Inflammatory macrophage treated with lipopolysaccharide for 4 hours (primary cell): ENCODE results near the gene RPL11.

Source experiments
- DNase-seq: peaks from one replicate; pipeline ENCODE4 v3.0.0-alpha.2; 2020

RPL11 gene

DNA sequence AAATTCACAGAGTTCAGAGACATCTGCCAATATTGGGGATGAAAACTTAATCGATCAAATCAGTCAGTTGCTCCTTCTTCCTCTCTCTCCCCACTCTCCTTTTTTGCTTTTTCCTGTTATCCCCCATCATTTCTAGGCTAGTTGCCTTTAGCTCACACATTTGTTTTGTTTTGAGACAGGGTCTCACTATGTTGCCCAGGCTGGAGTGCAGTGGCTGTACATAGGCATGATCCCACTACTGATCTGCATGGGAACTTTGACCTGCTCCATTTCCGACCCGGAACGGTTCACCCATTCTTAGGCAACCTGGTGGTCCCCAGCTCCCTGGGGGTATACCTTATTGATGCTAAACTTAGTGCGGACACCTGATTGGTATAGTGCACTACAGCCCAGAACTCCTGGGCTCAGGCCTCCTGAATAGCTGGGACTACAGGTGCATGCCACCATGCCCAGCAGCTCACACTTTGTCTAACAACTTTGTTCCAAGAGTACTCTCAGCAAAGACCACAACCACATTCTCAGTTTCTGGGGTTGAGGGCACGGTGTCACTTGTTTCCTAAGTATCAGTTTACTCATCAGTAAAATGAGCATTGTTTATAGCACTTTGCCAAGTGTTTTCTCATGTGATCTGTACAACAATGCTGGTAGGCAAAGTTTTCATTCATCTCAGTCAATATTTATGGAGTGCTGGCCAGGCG lies 45.0 kb downstream of the RPL11 start:
- DNase-seq: no peak

DNA sequence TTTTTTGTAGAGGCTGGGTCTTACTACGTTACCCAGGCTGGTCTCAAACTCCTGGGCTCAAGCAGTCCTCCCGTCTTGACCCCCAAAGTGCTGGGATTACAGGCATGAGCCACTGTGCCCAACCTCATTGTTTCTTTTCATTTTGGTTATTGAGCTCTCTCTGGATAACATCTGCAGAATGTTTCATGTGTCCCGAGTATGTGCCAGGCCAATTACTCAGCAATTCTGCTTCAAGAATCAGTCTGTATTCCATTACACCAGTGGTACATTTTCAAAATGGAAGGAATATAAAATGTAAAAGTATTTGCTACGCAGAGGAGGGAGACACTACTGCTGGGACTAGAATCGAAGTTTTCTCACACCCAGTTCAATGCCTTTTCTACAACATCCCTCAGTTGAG lies 50.0 kb downstream of the RPL11 start:
- no peak for DNase-seq

DNA sequence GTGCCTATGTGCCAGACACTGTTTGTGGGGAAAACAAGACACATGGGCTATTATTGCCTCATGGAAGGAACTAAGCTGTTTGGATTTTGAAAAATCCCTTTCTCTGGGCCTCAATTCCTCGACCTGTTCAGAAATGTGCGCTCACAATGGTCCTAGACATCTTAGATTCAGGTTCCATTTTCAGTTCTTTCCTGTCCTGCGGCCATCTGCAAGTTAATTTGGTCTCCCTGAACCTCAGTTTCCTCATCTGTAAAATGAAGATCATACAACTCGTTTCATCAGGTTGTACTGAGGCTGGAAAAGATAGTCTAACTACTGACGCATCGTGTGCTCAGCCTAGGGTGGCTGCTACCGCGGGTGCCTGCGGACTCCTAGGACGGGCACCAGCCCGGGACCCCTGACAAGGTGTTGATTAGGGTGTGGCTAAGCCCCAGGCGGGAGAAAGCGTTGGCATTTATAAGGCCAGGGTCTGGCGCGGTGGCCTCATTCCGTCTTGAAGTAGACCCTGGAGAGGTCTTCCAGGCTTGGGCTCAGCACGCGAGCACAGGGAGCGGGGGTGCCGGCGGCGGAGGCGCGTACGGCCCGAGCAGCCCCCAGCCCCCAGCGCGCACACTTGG lies 51.2 kb downstream of the RPL11 start:
- DNase-seq: no peak

DNA sequence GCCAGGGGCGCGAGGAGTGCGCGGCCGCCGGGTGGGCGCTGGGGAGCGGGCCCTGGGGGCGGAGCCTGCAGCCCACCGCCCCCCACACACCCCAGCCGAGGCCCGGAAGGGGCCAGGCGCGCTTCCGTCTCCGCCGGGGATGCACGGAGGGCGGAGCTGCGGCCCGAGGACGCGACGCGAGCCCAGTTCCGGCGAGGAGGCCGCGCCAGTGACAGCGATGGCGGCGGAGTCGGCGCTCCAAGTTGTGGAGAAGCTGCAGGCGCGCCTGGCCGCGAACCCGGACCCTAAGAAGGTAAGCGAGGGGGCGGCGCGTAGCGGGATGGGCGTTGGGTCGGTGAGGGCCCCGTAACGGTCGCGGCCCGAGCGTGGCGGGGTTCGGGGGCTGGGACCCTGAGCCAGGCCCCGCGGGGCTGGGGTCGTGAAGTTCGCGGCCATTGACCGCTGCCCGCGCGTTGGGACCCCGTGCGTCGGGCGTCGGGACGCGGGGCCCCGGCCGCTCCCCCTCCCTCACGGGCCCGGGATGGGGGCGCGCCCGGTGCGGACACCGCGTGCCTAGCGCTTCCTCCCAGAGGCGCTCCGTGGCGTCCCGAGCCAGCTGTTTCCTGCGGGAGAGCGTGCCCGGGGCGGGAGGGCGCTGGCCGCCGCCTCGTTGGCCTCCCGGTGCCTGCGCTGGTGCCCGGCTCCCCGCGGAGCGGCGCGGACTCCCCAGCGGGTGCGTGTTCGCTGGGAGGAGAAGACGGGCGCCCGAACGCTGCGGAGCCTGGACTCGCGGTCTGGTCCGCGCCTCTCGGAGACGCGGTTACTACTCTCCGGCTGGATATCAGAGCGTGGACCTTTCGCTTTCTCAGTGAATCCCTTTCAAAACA lies 51.9 kb downstream of the RPL11 start, which contains the start of gene ELOA:
TSS of gene ELOA (plus strand) at position 185 of the 866 bp plus-strand sequence. CDS start at position 218, 33 bp downstream.
- DNase-seq: peak; percentile 80

GRCh38 chr1:23745515-23745914 lies 53.9 kb downstream of the RPL11 start:
- peak; percentile 59 for DNase-seq
